GM12878 (cell line): ENCODE data around the gene HMCN1. TPM values are rescaled to one million over a fixed set of nuclear protein-coding genes. Genes with fewer than 3 reads are reported as not detected.

ENCODE experiments used
- CHD4 ChIP-seq: fragments of 200-600 bp; sonication (generic); IDR thresholded peaks from 2 replicates; pipeline ENCODE4 v1.6.1; 2016; ENCODE audit warnings: mild to moderate bottlenecking
- JUND ChIP-seq: IDR thresholded peaks from 2 replicates; pipeline ENCODE4 v1.6.1; 2012; ENCODE audit warnings: low read depth, mild to moderate bottlenecking, low read length, improper control_type of control experiment, moderate library complexity
- RAD51 ChIP-seq: fragments of 450-650 bp; IDR thresholded peaks from 2 replicates; pipeline ENCODE4 v1.6.1; 2016; ENCODE audit warnings: moderate library complexity, mild to moderate bottlenecking, inconsistent platforms
- SMARCA5 ChIP-seq: fragments of 450-650 bp; IDR thresholded peaks from 2 replicates; pipeline ENCODE4 v1.6.1; 2017; ENCODE audit warnings: mild to moderate bottlenecking
- SMC3 ChIP-seq: IDR thresholded peaks from 2 replicates; pipeline ENCODE4 v1.6.1; 2011; ENCODE audit warnings: low read length, improper control_type of control experiment, borderline replicate concordance
- TAF1 ChIP-seq: IDR thresholded peaks from 2 replicates; pipeline ENCODE4 v1.6.1; 2011; ENCODE audit warnings: mild to moderate bottlenecking, low read depth, low read length, borderline replicate concordance
- TBL1XR1 ChIP-seq: IDR thresholded peaks from 2 replicates; pipeline ENCODE4 v1.6.1; 2012; ENCODE audit warnings: low read depth, low read length, improper control_type of control experiment
- ZNF622 ChIP-seq: fragments of 450-650 bp; IDR thresholded peaks from 2 replicates; pipeline ENCODE4 v1.6.1; 2017; ENCODE audit warnings: mild to moderate bottlenecking, inconsistent platforms
- polyA plus RNA-seq, 11 experiments: library from polyadenylated mRNA; depleted of rRNA in 4 of 11; unstranded in 6 of 11; stranded (reverse) in 5 of 11; fragments of >200 nt; fragmentation: Nextera tagmentation in 4 of 11; fragmentation: Illumina TruSeq in 1 of 11; extraction: Ambion mirVana in 4 of 11; extraction: Trizol in 1 of 11; gene quantifications; 1 replicate in 1 of 11; 2 replicates in 10 of 11; pipeline versions ENCODE4 v1.2.1 to v1.2.3, GENCODE V29; 2011 to 2016; ENCODE audit warnings: inconsistent platforms in 2 of 11, missing spikeins in 2 of 11, low read depth in 1 of 11
- total RNA-seq, 4 experiments: library from RNA; depleted of rRNA in 3 of 4; stranded (reverse); fragments of >200 nt in 3 of 4; fragmentation: Illumina TruSeq in 1 of 4; extraction: Trizol in 1 of 4; gene quantifications; 2 replicates each; pipeline versions ENCODE4 v1.2.1 to v1.2.3, GENCODE V29; 2013 to 2021
- TF ChIP-seq, protein P1 (sequence below), 3 experiments: IDR thresholded peaks in 2 of 3; conservative IDR thresholded peaks in 1 of 3; 2 replicates each; pipeline ENCODE4 v1.5.1; 2011; ENCODE audit warnings: low read depth in 3 of 3, low read length in 3 of 3, mild to moderate bottlenecking in 3 of 3, control low read depth in 2 of 3, moderate library complexity in 2 of 3, inconsistent platforms in 1 of 3, mixed read lengths in 1 of 3; ENCODE audit not compliant: control insufficient read depth in 2 of 3, insufficient read depth in 1 of 3; ENCODE audit errors: extremely low read depth in 1 of 3
- TF ChIP-seq, protein P2 (sequence below): fragments of 450-650 bp; IDR thresholded peaks from 2 replicates; pipeline ENCODE4 v1.6.1; 2017; ENCODE audit warnings: mild to moderate bottlenecking, moderate library complexity
- TF ChIP-seq, protein P3 (sequence below): fragments of 450-650 bp; IDR thresholded peaks from 2 replicates; pipeline ENCODE4 v1.6.1; 2016; ENCODE audit warnings: mild to moderate bottlenecking, moderate library complexity, borderline replicate concordance
- TF ChIP-seq, protein P4 (sequence below): fragments of 450-650 bp; formaldehyde crosslinking; IDR thresholded peaks from 2 replicates; pipeline ENCODE4 v1.5.0; 2022; ENCODE audit warnings: mild to moderate bottlenecking, missing genetic modification characterization
- TF ChIP-seq, protein P5 (sequence below): IDR thresholded peaks from 2 replicates; pipeline ENCODE4 v1.6.1; 2011; ENCODE audit warnings: borderline replicate concordance, low read depth, mild to moderate bottlenecking, moderate library complexity, low read length; ENCODE audit not compliant: insufficient read depth, poor library complexity, severe bottlenecking

Gene HMCN1
- total and polyA plus RNA-seq, 10 of the 15 experiments (the other 5 are each of a cell fraction or from before 2014, with no cell fraction given): under 0.01 to 0.07 TPM; not detected in 8

DNA sequence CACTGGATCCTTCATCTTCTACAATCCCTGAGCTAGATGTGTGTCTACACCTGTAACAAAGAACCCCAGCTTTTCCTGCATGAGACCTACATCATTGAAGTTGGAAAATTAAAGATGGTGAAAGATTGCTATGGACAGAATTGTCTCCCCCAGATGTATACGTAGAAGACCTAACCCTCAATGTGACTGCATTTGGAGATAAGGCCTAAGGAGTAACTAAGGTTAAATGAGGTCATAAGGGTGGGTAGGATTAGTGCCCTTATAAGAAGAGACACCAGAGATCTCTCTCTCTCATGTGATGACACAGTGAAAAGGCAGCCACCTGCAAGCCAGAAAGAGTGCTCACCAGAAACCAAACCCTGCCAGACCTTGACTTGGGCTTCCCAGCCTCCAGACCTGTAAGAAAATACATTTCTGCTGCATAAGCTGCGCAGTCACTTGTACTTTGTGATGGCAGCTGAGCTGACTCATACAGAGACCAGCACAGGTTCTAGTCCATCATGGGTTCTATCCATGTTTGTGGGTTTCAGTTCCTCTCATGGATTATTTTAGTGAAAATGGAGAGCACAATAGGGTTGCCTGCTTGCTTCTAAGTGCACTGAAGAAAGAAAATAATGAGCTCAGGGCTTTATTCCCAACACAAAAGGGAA is 460.0 kb downstream of the HMCN1 start (continued):
- TF ChIP-seq, protein P1, sequence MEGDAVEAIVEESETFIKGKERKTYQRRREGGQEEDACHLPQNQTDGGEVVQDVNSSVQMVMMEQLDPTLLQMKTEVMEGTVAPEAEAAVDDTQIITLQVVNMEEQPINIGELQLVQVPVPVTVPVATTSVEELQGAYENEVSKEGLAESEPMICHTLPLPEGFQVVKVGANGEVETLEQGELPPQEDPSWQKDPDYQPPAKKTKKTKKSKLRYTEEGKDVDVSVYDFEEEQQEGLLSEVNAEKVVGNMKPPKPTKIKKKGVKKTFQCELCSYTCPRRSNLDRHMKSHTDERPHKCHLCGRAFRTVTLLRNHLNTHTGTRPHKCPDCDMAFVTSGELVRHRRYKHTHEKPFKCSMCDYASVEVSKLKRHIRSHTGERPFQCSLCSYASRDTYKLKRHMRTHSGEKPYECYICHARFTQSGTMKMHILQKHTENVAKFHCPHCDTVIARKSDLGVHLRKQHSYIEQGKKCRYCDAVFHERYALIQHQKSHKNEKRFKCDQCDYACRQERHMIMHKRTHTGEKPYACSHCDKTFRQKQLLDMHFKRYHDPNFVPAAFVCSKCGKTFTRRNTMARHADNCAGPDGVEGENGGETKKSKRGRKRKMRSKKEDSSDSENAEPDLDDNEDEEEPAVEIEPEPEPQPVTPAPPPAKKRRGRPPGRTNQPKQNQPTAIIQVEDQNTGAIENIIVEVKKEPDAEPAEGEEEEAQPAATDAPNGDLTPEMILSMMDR (IDR thresholded peaks at IDR 0.05 in 2 of 3, conservative IDR thresholded peaks at IDR 0.05 in 1 of 3; ENCODE audit: control insufficient read depth in 2 of 3, extremely low read depth in 1 of 3, insufficient read depth in 1 of 3, low read depth in 3 of 3, low read length in 3 of 3): no peak
- TF ChIP-seq TBL1XR1 (no peak), RAD51 (no peak), SMARCA5 (no peak), ZNF622 (no peak), TAF1 (no peak), CHD4 (no peak), SMC3 (no peak), JUND (no peak)
- TF ChIP-seq, protein P2, sequence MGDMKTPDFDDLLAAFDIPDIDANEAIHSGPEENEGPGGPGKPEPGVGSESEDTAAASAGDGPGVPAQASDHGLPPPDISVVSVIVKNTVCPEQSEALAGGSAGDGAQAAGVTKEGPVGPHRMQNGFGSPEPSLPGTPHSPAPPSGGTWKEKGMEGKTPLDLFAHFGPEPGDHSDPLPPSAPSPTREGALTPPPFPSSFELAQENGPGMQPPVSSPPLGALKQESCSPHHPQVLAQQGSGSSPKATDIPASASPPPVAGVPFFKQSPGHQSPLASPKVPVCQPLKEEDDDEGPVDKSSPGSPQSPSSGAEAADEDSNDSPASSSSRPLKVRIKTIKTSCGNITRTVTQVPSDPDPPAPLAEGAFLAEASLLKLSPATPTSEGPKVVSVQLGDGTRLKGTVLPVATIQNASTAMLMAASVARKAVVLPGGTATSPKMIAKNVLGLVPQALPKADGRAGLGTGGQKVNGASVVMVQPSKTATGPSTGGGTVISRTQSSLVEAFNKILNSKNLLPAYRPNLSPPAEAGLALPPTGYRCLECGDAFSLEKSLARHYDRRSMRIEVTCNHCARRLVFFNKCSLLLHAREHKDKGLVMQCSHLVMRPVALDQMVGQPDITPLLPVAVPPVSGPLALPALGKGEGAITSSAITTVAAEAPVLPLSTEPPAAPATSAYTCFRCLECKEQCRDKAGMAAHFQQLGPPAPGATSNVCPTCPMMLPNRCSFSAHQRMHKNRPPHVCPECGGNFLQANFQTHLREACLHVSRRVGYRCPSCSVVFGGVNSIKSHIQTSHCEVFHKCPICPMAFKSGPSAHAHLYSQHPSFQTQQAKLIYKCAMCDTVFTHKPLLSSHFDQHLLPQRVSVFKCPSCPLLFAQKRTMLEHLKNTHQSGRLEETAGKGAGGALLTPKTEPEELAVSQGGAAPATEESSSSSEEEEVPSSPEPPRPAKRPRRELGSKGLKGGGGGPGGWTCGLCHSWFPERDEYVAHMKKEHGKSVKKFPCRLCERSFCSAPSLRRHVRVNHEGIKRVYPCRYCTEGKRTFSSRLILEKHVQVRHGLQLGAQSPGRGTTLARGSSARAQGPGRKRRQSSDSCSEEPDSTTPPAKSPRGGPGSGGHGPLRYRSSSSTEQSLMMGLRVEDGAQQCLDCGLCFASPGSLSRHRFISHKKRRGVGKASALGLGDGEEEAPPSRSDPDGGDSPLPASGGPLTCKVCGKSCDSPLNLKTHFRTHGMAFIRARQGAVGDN: no peak
- TF ChIP-seq, protein P3, sequence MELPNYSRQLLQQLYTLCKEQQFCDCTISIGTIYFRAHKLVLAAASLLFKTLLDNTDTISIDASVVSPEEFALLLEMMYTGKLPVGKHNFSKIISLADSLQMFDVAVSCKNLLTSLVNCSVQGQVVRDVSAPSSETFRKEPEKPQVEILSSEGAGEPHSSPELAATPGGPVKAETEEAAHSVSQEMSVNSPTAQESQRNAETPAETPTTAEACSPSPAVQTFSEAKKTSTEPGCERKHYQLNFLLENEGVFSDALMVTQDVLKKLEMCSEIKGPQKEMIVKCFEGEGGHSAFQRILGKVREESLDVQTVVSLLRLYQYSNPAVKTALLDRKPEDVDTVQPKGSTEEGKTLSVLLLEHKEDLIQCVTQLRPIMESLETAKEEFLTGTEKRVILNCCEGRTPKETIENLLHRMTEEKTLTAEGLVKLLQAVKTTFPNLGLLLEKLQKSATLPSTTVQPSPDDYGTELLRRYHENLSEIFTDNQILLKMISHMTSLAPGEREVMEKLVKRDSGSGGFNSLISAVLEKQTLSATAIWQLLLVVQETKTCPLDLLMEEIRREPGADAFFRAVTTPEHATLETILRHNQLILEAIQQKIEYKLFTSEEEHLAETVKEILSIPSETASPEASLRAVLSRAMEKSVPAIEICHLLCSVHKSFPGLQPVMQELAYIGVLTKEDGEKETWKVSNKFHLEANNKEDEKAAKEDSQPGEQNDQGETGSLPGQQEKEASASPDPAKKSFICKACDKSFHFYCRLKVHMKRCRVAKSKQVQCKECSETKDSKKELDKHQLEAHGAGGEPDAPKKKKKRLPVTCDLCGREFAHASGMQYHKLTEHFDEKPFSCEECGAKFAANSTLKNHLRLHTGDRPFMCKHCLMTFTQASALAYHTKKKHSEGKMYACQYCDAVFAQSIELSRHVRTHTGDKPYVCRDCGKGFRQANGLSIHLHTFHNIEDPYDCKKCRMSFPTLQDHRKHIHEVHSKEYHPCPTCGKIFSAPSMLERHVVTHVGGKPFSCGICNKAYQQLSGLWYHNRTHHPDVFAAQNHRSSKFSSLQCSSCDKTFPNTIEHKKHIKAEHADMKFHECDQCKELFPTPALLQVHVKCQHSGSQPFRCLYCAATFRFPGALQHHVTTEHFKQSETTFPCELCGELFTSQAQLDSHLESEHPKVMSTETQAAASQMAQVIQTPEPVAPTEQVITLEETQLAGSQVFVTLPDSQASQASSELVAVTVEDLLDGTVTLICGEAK: no peak
- TF ChIP-seq, protein P4, sequence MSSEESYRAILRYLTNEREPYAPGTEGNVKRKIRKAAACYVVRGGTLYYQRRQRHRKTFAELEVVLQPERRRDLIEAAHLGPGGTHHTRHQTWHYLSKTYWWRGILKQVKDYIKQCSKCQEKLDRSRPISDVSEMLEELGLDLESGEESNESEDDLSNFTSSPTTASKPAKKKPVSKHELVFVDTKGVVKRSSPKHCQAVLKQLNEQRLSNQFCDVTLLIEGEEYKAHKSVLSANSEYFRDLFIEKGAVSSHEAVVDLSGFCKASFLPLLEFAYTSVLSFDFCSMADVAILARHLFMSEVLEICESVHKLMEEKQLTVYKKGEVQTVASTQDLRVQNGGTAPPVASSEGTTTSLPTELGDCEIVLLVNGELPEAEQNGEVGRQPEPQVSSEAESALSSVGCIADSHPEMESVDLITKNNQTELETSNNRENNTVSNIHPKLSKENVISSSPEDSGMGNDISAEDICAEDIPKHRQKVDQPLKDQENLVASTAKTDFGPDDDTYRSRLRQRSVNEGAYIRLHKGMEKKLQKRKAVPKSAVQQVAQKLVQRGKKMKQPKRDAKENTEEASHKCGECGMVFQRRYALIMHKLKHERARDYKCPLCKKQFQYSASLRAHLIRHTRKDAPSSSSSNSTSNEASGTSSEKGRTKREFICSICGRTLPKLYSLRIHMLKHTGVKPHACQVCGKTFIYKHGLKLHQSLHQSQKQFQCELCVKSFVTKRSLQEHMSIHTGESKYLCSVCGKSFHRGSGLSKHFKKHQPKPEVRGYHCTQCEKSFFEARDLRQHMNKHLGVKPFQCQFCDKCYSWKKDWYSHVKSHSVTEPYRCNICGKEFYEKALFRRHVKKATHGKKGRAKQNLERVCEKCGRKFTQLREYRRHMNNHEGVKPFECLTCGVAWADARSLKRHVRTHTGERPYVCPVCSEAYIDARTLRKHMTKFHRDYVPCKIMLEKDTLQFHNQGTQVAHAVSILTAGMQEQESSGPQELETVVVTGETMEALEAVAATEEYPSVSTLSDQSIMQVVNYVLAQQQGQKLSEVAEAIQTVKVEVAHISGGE (CRISPR knock-in tag): no peak
- TF ChIP-seq, protein P5, sequence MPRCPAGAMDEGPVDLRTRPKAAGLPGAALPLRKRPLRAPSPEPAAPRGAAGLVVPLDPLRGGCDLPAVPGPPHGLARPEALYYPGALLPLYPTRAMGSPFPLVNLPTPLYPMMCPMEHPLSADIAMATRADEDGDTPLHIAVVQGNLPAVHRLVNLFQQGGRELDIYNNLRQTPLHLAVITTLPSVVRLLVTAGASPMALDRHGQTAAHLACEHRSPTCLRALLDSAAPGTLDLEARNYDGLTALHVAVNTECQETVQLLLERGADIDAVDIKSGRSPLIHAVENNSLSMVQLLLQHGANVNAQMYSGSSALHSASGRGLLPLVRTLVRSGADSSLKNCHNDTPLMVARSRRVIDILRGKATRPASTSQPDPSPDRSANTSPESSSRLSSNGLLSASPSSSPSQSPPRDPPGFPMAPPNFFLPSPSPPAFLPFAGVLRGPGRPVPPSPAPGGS: no peak
